ENCODE data around the gene COG5.

DNA sequence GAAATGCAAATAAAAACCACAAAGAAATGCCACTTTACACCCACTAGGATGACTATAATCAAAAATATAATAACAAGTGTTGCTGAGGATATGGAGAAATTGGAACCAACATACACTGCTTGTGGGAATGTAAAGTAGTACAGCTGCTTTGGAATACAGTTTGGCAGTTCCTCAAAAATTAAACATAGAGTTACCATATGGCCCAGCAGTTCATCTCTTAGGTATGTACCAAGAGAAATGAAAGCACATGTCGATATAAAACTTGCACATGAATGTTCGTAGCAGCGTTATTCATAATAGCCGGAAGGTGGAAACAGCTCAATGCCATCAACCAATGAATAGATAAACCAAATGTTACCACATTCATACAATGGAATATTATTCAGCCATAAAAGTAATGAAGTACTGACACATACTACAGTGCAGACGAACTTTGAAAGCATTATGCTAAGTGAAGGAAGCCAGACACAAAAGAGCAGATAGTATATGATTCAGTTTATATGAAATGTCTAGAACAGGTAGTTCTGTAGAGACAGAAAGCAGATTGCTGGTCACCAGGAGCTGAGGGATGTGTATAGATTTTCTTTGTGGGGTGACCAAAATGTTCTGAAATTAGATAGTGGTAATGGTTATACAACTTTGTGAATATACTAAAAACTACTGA is 28.8 kb upstream of the COG5 start:
- no peak for TF ChIP-seq POLR2A (IDR thresholded peaks at IDR 0.05; ENCODE audit: control extremely low read depth in 1 of 2, low read depth in 2 of 2, low read length in 2 of 2)
- TF ChIP-seq, protein P1, sequence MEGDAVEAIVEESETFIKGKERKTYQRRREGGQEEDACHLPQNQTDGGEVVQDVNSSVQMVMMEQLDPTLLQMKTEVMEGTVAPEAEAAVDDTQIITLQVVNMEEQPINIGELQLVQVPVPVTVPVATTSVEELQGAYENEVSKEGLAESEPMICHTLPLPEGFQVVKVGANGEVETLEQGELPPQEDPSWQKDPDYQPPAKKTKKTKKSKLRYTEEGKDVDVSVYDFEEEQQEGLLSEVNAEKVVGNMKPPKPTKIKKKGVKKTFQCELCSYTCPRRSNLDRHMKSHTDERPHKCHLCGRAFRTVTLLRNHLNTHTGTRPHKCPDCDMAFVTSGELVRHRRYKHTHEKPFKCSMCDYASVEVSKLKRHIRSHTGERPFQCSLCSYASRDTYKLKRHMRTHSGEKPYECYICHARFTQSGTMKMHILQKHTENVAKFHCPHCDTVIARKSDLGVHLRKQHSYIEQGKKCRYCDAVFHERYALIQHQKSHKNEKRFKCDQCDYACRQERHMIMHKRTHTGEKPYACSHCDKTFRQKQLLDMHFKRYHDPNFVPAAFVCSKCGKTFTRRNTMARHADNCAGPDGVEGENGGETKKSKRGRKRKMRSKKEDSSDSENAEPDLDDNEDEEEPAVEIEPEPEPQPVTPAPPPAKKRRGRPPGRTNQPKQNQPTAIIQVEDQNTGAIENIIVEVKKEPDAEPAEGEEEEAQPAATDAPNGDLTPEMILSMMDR (IDR thresholded peaks at IDR 0.05; ENCODE audit: control extremely low read depth in 1 of 3, insufficient read depth in 1 of 3, low read depth in 1 of 3, low read length in 3 of 3): no peak
- no peak for TF ChIP-seq POLR2AphosphoS5 (IDR thresholded peaks at IDR 0.05; ENCODE audit: low read depth, low read length)
- TF ChIP-seq EP300 (IDR thresholded peaks at IDR 0.05; ENCODE audit: borderline replicate concordance in 1 of 2, low read depth in 2 of 2, low read length in 2 of 2): no peak
- TF ChIP-seq SRF (IDR thresholded peaks at IDR 0.05; ENCODE audit: low read depth, low read length): no peak
